Right renal pelvis (tissue), 4 donors: Measurements from ENCODE around the gene TTC9C. TPM values are rescaled to one million over a fixed set of nuclear protein-coding genes. Genes with fewer than 3 reads are reported as not detected.
"Not testable (repeated sequence)": the region's sequence is repeated elsewhere in the genome, so short reads cannot be mapped to it uniquely, and the experiment has no call there.

Experiments used
- DNase-seq, 4 donors: peaks; one replicate each; pipeline ENCODE4 v3.0.0-alpha.2; 2013; ENCODE audit warnings: low read depth in 4 of 4, low spot score in 3 of 4, missing footprints in 1 of 4
- polyA plus RNA-seq, 4 donors: library from polyadenylated mRNA; unstranded; fragments of 120-200 nt; gene quantifications; one replicate each; pipeline ENCODE4 v1.2.1, GENCODE V29; 2013; ENCODE audit not compliant: insufficient read length in 4 of 4

The TTC9C gene
- polyA plus RNA-seq, 4 donors: 35.6 to 44.1 (median 42.3) TPM

GRCh38 chr11:62709247-62710000 lies 18.9 kb upstream of the TTC9C start:
- DNase-seq: peak; percentile 93 to 99 (median 97)

- no peak for DNase-seq
Measured at GRCh38 chr11:62710001-62710345, 18.3 kb upstream of the TTC9C start.

GRCh38 chr11:62712276-62712812 lies 15.9 kb upstream of the TTC9C start:
- no peak for DNase-seq

- DNase-seq: no peak
Measured at GRCh38 chr11:62712861-62713260, 15.4 kb upstream of the TTC9C start.

- no peak for DNase-seq
Measured at GRCh38 chr11:62713343-62713742, 14.9 kb upstream of the TTC9C start.

- DNase-seq: no peak
Measured at GRCh38 chr11:62715150-62716130, 12.8 kb upstream of the TTC9C start.

GRCh38 chr11:62716206-62716605 lies 12.1 kb upstream of the TTC9C start:
- no peak for DNase-seq

GRCh38 chr11:62716816-62717215 lies 11.5 kb upstream of the TTC9C start:
- no peak for DNase-seq

GRCh38 chr11:62719302-62719978 lies 8.8 kb upstream of the TTC9C start:
- DNase-seq: no peak

GRCh38 chr11:62721994-62722393 lies 6.3 kb upstream of the TTC9C start:
- DNase-seq: no peak

GRCh38 chr11:62724171-62724570 lies 4.1 kb upstream of the TTC9C start:
- no peak for DNase-seq

- DNase-seq: no peak
Measured at GRCh38 chr11:62725646-62726045, 2.6 kb upstream of the TTC9C start.

GRCh38 chr11:62726156-62726914 lies 2.0 kb upstream of the TTC9C start:
- no peak for DNase-seq

GRCh38 chr11:62726915-62727164 lies 1.4 kb upstream of the TTC9C start:
- DNase-seq: no peak

GRCh38 chr11:62727165-62727871 lies 968 bp upstream of the TTC9C start, which contains the start of gene HNRNPUL2:
Gene HNRNPUL2, minus strand, starts transcription at chr11:62727457. Its CDS starts 301 bp downstream, at chr11:62727156.
- peak; percentile 96 to 97 (median 97) for DNase-seq

GRCh38 chr11:62727872-62728170 lies 465 bp upstream of the TTC9C start:
- peak; percentile 93 to 98 (median 98) for DNase-seq

- DNase-seq: not testable (repeated sequence)
Measured at GRCh38 chr11:62730076-62730475, 1.8 kb downstream of the TTC9C start.

- DNase-seq: no peak
Measured at GRCh38 chr11:62732830-62733229, 4.5 kb downstream of the TTC9C start.

- DNase-seq: no peak
Measured at GRCh38 chr11:62737196-62737595, 8.9 kb downstream of the TTC9C start.
